Measurements from ENCODE around the gene LHFPL3.

GRCh38 chr7:104603957-104604356, 275.6 kb downstream of the LHFPL3 start:
- TF ChIP-seq, protein P1, sequence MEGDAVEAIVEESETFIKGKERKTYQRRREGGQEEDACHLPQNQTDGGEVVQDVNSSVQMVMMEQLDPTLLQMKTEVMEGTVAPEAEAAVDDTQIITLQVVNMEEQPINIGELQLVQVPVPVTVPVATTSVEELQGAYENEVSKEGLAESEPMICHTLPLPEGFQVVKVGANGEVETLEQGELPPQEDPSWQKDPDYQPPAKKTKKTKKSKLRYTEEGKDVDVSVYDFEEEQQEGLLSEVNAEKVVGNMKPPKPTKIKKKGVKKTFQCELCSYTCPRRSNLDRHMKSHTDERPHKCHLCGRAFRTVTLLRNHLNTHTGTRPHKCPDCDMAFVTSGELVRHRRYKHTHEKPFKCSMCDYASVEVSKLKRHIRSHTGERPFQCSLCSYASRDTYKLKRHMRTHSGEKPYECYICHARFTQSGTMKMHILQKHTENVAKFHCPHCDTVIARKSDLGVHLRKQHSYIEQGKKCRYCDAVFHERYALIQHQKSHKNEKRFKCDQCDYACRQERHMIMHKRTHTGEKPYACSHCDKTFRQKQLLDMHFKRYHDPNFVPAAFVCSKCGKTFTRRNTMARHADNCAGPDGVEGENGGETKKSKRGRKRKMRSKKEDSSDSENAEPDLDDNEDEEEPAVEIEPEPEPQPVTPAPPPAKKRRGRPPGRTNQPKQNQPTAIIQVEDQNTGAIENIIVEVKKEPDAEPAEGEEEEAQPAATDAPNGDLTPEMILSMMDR (IDR thresholded peaks at IDR 0.05; ENCODE audit: borderline replicate concordance, extremely low read depth, low read length, poor library complexity, severe bottlenecking): no peak
- no peak for TF ChIP-seq EZH2 (IDR thresholded peaks at IDR 0.05; ENCODE audit: borderline replicate concordance, low read depth, low read length, severe bottlenecking)
